Non-pigmented ciliary epithelial cell (primary cell): Measurements from ENCODE around the gene GYS1.
"Not testable (repeated sequence)": the region's sequence is repeated elsewhere in the genome, so short reads cannot be mapped to it uniquely, and the experiment has no call there.

Experiments used
- DNase-seq: peaks from one replicate; pipeline ENCODE4 v3.0.0-alpha.2; 2010; ENCODE audit warnings: low read depth

Gene GYS1

GRCh38 chr19:48938256-48938655 is 54.9 kb downstream of the GYS1 start:
- DNase-seq: no peak

- no peak for DNase-seq
Observed at GRCh38 chr19:48935864-48936263, 57.2 kb downstream of the GYS1 start.

GRCh38 chr19:48934837-48935236 is 58.3 kb downstream of the GYS1 start:
- no peak for DNase-seq

GRCh38 chr19:48933382-48933932 is 59.7 kb downstream of the GYS1 start, which contains the start of gene DHDH:
DHDH (plus strand) TSS chr19:48933699; CDS start chr19:48933722, 23 bp downstream.
- DNase-seq: no peak

- DNase-seq: no peak
Observed at GRCh38 chr19:48928164-48929025, 64.7 kb downstream of the GYS1 start.

- DNase-seq: not testable (repeated sequence)
Observed at GRCh38 chr19:48927692-48928091, 65.4 kb downstream of the GYS1 start.

GRCh38 chr19:48926909-48927308 is 66.2 kb downstream of the GYS1 start:
- peak; percentile 81 for DNase-seq

- not testable (repeated sequence) for DNase-seq
Observed at GRCh38 chr19:48925890-48926289, 67.2 kb downstream of the GYS1 start.

- DNase-seq: peak; percentile 64
Observed at GRCh38 chr19:48925240-48925843, 67.8 kb downstream of the GYS1 start.

- DNase-seq: no peak
Observed at GRCh38 chr19:48922548-48923490, 70.3 kb downstream of the GYS1 start.

- DNase-seq: no peak
Observed at GRCh38 chr19:48921721-48922500, 71.2 kb downstream of the GYS1 start.

GRCh38 chr19:48920949-48921348 is 72.2 kb downstream of the GYS1 start:
- DNase-seq: no peak

- not testable (repeated sequence) for DNase-seq
Observed at GRCh38 chr19:48919271-48919670, 73.8 kb downstream of the GYS1 start.

GRCh38 chr19:48918801-48919247 is 74.3 kb downstream of the GYS1 start:
- DNase-seq: no peak
